Natural killer cell treated with Interleukin-12 subunit alpha and Interleukin-12 subunit beta and Interleukin-15 and Interleukin-18, amount 100 ng/mL, for 72 hours (primary cell): ENCODE data around the gene DIAPH1. TPM values are rescaled to one million over a fixed set of nuclear protein-coding genes. Genes with fewer than 3 reads are reported as not detected.

Experiments used
- ATAC-seq, 2 donors: fragments of 150-1000 bp; cut with Tn5 transposase in 1 of 2; sonication (Bioruptor Pico), chemical (Tn5 transposase) in 1 of 2; 2 replicates each; pipeline ENCODE4 v1.10.0; 2021
- DNase-seq: peaks from one replicate; pipeline ENCODE4 v3.0.0; 2022; ENCODE audit warnings: low spot score
- H3K27ac Mint-ChIP-seq, 2 donors: 1 replicate in 1 of 2; 2 replicates in 1 of 2; pipeline ENCODE4 v1.8.0; 2022; ENCODE audit warnings: mixed read lengths in 2 of 2, mild to moderate bottlenecking in 1 of 2, moderate library complexity in 1 of 2
- H3K27me3 Mint-ChIP-seq, 2 donors: 1 replicate in 1 of 2; 2 replicates in 1 of 2; pipeline ENCODE4 v1.8.0; 2022; ENCODE audit warnings: mixed read lengths in 2 of 2
- H3K36me3 Mint-ChIP-seq: one replicate; pipeline ENCODE4 v1.8.0; 2022; ENCODE audit warnings: mixed read lengths
- H3K4me1 Mint-ChIP-seq, 2 donors: 1 replicate in 1 of 2; 2 replicates in 1 of 2; pipeline ENCODE4 v1.8.0; 2022; ENCODE audit warnings: low read depth in 2 of 2, mixed read lengths in 2 of 2, mild to moderate bottlenecking in 1 of 2
- H3K4me3 Mint-ChIP-seq: one replicate; pipeline ENCODE4 v1.8.0; 2022; ENCODE audit warnings: mixed read lengths
- H3K9me3 Mint-ChIP-seq: 2 replicates; pipeline ENCODE4 v1.8.0; 2022; ENCODE audit warnings: mixed read lengths
- total RNA-seq, 2 donors: library from RNA; stranded (reverse); gene quantifications; one replicate each; pipeline ENCODE4 v1.2.3, GENCODE V29; 2022

Gene DIAPH1
- total RNA-seq, 2 donors from 2014 or later, result 280 to 289 TPM

DNA sequence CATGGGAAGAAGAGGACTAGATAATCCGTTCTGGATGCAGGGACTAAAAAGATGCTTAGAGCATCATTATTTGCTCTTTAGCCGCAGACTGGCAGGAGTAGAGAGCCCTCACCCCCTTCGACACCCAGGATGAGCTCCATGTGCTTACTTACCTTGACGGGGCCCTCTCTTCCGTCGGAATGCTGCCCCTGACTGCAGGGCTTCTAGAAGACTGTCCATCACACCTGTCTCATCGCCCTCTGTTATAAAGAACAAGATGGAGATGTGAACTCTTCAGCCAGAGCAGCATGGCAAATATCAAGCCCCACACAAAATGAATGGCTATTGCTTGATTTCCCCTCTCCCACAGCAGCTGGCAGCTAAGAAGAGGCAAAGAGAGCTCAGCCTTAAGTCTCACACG, 94.8 kb downstream of the DIAPH1 start:
- no peak for DNase-seq
- Mint-ChIP-seq H3K27me3 (no peaks in the 10 kb centered on the region), H3K27ac (peak overlapping the region in 1 of 2 donors; percentile 72), H3K4me1 (peaks cover 33 to 38% of the 10 kb centered on the region in 2 donors), H3K36me3 (peaks cover 52% of the 10 kb centered on the region), H3K4me3 (no peak overlapping the region), H3K9me3 (no peaks in the 10 kb centered on the region)
- no peak for ATAC-seq

DNA sequence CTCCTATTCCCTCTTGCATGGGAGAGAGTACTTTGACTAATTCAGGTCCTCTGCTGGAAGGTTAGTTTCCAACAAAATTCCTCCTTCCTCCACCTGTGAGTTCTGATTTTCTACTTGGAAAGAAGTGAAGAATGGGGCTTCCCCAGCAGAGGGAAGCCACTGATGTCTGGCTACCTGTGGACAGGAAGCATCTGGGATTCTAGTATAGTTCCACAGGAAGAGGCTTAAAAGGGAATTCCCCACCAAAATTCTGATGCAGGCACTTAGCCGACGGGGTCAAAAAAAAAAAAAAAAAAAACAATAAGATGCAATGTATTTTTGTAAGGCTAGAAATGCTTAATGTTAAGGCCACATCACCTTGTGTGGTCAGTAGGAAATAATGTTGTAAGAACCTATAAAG, 96.5 kb downstream of the DIAPH1 start:
- Mint-ChIP-seq H3K4me3 (no peak overlapping the region), H3K9me3 (no peaks in the 10 kb centered on the region), H3K4me1 (peaks cover 31 to 32% of the 10 kb centered on the region in 2 donors), H3K27me3 (no peaks in the 10 kb centered on the region), H3K27ac (peak overlapping the region; percentile 53 to 62), H3K36me3 (peaks cover 47% of the 10 kb centered on the region)
- DNase-seq, result no peak
- no peak for ATAC-seq

DNA sequence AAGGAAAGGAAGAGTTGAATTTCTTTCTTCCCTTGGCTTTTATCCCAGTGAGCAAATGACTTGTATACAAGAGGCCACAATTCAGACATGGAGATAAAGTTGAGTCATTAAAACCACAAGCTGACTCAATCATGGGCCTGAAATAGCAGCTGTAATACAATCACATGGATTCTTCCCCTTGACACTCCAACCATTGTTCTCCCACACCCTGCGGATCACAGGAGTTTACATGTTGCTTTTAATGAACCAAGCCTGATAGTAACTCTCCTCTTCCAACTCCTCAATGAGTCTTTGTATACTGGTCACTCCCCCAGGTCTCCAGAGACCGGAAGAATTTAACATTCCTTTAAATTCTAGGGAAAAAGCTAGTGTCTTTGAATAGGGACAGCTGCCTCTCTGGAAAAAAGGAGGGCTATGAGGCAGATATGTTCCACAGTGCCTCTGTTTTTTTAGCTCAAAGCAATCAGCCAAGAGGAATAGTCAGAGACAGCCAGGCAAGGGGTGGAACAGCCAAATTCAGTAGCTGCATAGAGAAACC, 97.5 kb downstream of the DIAPH1 start:
- Mint-ChIP-seq H3K36me3 (peaks cover 42% of the 10 kb centered on the region), H3K4me3 (peak overlapping the region; percentile 12), H3K9me3 (no peaks in the 10 kb centered on the region), H3K27ac (peak overlapping the region; percentile 53 to 62), H3K27me3 (no peaks in the 10 kb centered on the region), H3K4me1 (peaks cover 37 to 41% of the 10 kb centered on the region in 2 donors)
- ATAC-seq (peak; percentile 66 to 69), DNase-seq (no peak)

DNA sequence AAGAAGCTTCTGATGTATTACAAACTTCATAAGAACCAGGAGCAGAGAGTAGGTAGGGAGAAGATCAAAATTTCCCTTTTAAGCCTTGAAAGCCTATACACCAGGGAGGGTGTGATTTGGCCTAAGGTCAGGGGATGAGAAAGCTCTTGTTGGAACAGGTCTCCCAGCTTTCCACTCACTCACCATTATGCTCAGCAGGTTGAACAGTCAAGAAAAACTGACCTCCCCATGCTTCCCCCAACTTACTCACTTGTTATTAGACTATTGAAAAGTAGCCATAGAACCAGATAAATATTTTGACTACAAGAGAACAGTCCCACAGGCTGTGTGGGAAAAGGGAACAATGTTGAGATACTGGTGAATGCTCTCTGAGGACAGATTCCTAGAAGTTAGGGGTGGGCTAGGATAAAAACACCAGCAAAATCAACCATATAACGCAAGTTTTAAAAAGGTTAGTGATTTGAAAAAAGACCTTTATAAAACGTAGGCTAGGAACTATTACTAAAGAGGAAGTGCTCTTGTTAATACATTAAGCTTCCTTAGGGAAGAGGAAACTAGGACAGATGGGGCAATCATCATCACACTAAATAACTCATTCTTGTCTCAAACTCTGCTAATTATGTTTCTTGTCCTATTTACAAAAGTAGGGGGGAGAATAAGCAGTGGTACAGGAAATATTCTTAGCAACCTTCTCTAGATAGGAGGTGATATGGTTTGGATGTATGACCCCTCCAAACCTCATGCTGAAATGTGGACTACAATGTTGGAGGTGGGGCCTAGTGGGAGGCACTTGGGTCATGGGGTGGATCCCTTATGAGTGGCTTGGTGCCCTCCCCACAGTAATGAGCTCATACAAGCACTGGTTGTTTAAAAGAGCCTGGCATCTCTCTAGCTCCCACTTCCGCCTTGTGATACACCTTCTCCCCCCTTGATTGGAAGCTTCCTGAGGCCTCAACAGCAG, 98.9 kb downstream of the DIAPH1 start:
- Mint-ChIP-seq H3K27ac (peak overlapping the region in 1 of 2 donors; percentile 39), H3K4me1 (peaks cover 43 to 51% of the 10 kb centered on the region in 2 donors), H3K27me3 (no peaks in the 10 kb centered on the region), H3K36me3 (peaks cover 36% of the 10 kb centered on the region), H3K9me3 (no peaks in the 10 kb centered on the region), H3K4me3 (no peak overlapping the region)
- no peak for DNase-seq
- ATAC-seq, result no peak

DNA sequence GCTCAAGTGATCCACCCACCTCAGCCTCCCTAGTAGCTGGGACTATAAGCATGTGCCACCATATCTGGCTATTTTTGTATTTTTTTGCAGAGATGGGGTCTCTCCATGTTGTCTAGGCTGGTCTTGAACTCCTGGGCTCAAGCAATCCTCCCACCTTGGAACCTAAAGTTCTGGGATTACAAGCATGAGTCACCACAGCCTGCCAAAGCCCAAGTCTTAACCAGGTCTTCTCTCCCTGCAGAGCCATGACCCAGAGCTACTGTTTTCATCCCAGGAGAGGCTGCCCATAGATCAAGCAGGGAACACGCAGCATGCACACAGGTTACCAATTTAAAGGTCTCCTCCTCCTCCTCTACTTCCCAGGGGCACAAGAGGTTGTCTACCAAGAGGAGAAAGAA, 100.2 kb downstream of the DIAPH1 start:
- Mint-ChIP-seq H3K9me3 (no peaks in the 10 kb centered on the region), H3K4me3 (no peak overlapping the region), H3K36me3 (peaks cover 29% of the 10 kb centered on the region), H3K27ac (no peak overlapping the region), H3K4me1 (peaks cover 53 to 56% of the 10 kb centered on the region in 2 donors), H3K27me3 (no peaks in the 10 kb centered on the region)
- DNase-seq (no peak), ATAC-seq (no peak)

DNA sequence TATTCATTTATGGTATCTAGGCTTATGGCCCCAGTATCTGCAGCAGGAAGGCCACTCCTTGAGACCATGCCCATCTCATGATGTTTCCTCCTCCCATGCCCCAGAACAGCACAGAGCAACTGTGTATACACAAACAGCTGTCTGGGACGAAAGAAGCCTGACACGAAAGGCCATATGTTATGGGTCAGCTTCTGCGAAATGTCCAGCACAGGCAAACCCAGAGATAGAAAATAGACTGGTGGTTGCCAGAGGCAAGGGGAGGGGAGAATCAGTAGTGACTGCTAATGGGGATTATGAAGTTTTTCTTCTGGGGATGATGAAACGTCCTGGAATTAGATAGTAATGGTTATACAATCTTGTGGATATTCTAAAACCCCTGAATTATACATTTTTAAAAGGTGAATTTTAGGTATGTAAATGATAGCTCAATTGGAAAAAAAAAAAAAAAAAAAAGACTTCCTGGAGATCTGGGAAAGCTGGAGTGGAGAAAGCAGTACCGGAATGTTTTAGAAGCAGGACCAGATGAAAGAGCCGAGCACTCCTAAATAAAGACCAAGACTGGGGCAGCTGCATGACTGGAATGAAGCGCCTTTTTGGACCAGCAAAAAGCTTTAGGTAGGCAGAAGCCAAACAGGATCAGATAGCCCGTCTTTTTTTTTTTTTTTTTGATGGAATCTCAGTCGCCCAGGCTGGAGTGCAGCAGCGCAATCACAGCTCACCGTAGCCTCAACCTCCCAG, 100.8 kb downstream of the DIAPH1 start:
- Mint-ChIP-seq H3K4me3 (no peak overlapping the region), H3K36me3 (peaks cover 29% of the 10 kb centered on the region), H3K27ac (peak overlapping the region in 1 of 2 donors; percentile 27), H3K27me3 (no peaks in the 10 kb centered on the region), H3K4me1 (peaks cover 56 to 58% of the 10 kb centered on the region in 2 donors), H3K9me3 (no peaks in the 10 kb centered on the region)
- DNase-seq (no peak), ATAC-seq (no peak)

DNA sequence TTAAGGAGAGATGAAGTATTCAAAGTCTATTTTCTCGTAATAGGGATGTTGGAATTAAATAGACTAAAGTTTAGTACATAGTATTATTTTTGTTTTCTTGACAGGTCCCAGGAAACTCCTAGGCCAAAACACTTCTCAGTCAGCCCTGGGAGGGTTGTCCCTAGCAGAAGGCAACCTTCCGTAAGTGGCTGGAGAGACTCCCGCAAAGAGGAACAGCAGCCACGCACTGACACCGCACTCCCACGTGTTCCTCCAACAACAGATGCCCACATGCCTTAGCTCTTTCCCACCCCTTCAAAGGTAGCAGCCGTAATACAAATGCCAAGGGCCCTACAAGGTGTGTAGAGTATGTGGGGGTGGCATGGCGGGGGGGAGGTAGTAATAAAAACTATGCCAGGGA, 101.5 kb downstream of the DIAPH1 start:
- Mint-ChIP-seq H3K4me3 (no peak overlapping the region), H3K9me3 (no peaks in the 10 kb centered on the region), H3K27ac (peak overlapping the region in 1 of 2 donors; percentile 27), H3K27me3 (no peaks in the 10 kb centered on the region), H3K4me1 (peaks cover 60 to 62% of the 10 kb centered on the region in 2 donors), H3K36me3 (peaks cover 27% of the 10 kb centered on the region)
- ATAC-seq, result no peak
- no peak for DNase-seq

DNA sequence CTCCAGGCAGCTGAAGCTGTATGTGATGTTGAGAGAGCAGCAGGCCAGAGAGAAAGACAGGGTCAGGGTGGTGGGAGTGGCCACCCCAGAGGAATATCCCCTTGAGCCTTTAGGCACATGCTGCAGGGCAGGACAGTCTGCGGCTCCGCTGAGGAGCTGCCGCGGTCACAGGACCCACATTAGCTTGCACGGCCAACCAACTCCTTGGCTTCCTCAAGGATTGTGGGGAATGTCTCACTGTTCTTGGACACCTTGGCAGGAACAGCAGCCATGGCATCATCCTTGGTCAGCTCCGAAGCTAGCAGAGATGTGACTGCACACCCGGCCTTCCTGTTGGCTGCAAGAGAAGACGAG, 102.2 kb downstream of the DIAPH1 start:
- Mint-ChIP-seq H3K27ac (peak overlapping the region; percentile 65 to 86), H3K4me3 (no peak overlapping the region), H3K4me1 (peaks cover 54 to 58% of the 10 kb centered on the region in 2 donors), H3K27me3 (no peaks in the 10 kb centered on the region), H3K9me3 (no peaks in the 10 kb centered on the region), H3K36me3 (peaks cover 22% of the 10 kb centered on the region)
- DNase-seq (no peak), ATAC-seq (no peak)

DNA sequence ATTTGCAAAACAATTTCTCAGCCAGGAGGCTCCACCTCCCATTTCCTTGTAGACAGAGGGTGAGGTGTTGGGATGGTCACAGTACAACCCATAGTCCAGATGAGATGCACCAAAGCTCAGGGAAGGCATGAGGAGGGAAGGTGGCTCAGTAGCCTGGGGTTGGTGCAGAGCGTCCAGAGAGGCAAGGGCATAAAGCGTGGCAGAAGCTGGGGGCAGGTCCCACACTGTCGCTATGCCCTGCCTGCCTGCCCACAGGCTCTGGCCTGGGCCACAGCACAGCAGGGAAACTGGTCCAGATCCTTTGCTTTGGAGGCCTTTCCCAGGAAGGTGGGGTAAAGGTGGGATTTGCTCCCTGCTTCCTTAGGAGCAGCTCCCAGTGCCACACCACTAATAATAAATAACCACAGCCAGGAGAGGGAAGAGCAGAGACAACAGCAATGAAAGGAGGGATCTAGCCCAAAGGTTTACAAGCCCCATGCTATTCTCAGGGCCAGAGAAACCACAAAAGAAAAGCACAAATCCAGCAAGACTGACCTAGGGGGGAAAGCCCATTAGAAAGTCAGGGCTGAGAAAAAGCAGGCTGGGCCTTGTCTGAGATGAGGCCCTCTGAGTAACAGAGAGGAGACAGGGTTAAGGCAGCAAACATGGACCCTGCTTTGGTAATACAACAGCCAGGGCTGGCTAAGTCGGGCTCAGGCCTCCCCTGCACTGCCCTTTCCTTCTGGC, 102.7 kb downstream of the DIAPH1 start:
- no peaks in the 10 kb centered on the region for H3K9me3 Mint-ChIP-seq
- H3K4me3 Mint-ChIP-seq, result peak overlapping the region; percentile 32
- no peaks in the 10 kb centered on the region for H3K27me3 Mint-ChIP-seq
- DNase-seq (no peak), ATAC-seq (no peak)
- peaks cover 16% of the 10 kb centered on the region for H3K36me3 Mint-ChIP-seq
- peaks cover 49 to 58% of the 10 kb centered on the region in 2 donors for H3K4me1 Mint-ChIP-seq
- H3K27ac Mint-ChIP-seq, result peak overlapping the region; percentile 65 to 86

DNA sequence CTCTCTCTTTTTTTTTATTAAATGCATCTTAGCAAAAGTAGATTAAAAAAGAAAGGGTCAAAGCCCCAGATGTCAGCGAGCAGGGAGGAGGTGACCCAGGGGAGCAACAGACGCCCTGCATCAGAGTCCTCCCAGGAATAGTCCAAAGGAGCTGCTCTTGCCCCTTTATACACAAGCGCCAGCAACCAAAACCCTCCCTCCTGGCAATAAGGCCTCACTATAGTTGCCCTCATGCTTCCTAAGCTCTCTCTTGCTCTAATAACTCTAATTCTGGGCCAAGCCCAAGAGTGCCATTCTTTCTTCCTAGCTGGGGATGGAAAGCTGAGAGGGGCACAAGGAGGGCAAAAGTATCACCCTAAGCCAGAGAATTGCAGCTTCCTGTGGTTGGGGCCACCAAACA, 103.7 kb downstream of the DIAPH1 start:
- peak overlapping the region; percentile 65 to 86 for H3K27ac Mint-ChIP-seq
- no peaks in the 10 kb centered on the region for H3K27me3 Mint-ChIP-seq
- ATAC-seq, result no peak

DNA sequence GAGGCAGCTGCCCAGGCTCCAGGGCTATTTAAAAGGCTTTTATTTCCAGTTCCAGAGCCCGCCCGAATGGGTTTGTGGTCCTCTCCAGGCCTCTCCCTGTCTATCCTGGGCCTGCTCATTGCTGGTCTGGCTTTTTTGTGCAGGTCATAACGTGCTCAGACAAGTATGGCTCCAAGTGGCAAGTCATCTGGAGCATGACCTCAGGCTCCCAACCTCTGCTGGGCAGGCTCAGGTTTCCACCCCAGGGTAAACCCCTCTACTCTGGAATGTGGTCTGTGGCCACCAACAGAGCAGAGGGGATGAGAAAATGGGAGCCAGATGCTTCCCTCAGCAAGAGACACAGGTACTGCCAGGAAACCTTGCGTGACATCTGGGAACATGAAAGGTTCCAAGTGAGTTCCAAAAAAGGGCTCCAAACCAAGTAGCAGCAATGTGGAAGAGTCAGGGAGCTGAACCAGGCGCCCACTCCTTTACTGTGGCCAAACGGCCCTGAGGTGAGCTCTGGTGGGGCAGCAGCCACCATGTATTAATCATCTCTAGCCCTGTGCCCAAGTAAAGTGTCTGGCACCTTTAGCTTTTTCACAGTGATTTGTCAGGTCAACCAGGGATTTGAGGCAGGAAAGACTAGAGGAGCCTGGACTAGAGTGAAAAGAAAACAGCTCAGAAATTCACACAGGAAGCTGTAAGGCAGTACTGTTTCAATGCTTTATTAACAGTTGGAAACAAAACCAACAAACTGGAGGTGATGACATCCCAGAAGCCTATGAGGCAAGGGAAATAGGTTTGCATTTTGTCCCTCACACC, 104.3 kb downstream of the DIAPH1 start:
- Mint-ChIP-seq H3K9me3 (no peaks in the 10 kb centered on the region), H3K4me3 (peak overlapping the region; percentile 89), H3K36me3 (peaks cover 10% of the 10 kb centered on the region), H3K27me3 (no peaks in the 10 kb centered on the region), H3K27ac (peak overlapping the region; percentile 65 to 86), H3K4me1 (peaks cover 46 to 48% of the 10 kb centered on the region in 2 donors)
- peak; percentile 38 to 58 for ATAC-seq
- DNase-seq, result no peak

More for the DNA sequence above, 103.7 kb downstream of the DIAPH1 start:
- no peak for DNase-seq
- H3K4me1 Mint-ChIP-seq, result peaks cover 46 to 52% of the 10 kb centered on the region in 2 donors
- H3K36me3 Mint-ChIP-seq, result peaks cover 15% of the 10 kb centered on the region
- H3K9me3 Mint-ChIP-seq, result no peaks in the 10 kb centered on the region
- peak overlapping the region; percentile 89 for H3K4me3 Mint-ChIP-seq

DNA sequence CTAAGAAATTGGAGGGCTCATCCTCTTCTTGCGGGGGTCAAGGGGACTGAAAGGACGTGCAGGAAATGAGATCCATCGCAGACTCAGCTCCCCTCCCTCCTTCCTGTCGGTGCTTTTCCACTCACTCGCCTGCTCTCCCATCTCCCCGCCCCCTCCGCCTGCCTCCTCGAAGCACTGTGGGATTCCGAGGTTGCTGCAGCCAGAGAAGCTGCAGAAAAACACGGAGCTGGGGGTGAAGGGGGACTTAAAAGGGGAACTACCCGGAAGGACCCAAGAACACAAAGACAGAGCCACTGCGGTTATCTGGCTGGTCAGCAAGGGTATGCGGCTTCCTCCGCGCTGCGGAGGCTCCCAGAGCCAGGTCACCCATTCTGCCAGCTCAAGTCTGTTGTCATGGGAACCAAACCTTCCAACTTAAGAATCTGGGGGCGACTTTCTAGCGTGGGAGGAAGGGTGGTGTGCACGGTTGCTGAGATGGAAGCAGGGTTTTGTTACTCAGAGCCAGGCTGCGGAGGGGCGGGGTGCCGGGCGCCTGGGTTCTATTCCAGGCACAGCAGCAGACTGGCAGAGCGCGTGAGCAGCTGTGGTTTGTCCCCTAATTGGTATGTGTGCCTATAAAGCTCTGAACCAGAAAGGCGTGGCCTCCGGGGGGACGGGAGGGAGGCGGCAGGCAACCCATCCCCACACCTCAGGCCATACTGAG, 105.0 kb downstream of the DIAPH1 start:
- ATAC-seq, result peak; percentile 53 to 80
- Mint-ChIP-seq H3K4me3 (peak overlapping the region; percentile 89), H3K27ac (peak overlapping the region; percentile 65 to 86), H3K4me1 (peaks cover 46 to 51% of the 10 kb centered on the region in 2 donors), H3K27me3 (no peaks in the 10 kb centered on the region), H3K36me3 (peaks cover 5% of the 10 kb centered on the region), H3K9me3 (no peaks in the 10 kb centered on the region)
- DNase-seq, result peak; percentile 81
